NT2/D1 (cell line): ENCODE data around the gene VWA8.
"Not testable (repeated sequence)": the region's sequence is repeated elsewhere in the genome, so short reads cannot be mapped to it uniquely, and the experiment has no call there.

Experiments
- DNase-seq: peaks from one replicate; pipeline ENCODE4 v3.0.0-alpha.2; 2011; ENCODE audit warnings: low read depth, low spot score
- H3K27me3 ChIP-seq: 2 replicates; pipeline ENCODE4 v1.6.0; 2011; ENCODE audit warnings: mild to moderate bottlenecking; ENCODE audit not compliant: insufficient read length, insufficient read depth
- H3K36me3 ChIP-seq: 2 replicates; pipeline ENCODE4 v1.6.1; 2011; ENCODE audit warnings: mild to moderate bottlenecking, low read length, mixed read lengths; ENCODE audit not compliant: insufficient read depth, insufficient read length
- H3K4me1 ChIP-seq: 2 replicates; pipeline ENCODE4 v1.5.1; 2011; ENCODE audit not compliant: insufficient read depth, insufficient read length
- H3K4me3 ChIP-seq: 2 replicates; pipeline ENCODE4 v1.5.1; 2011; ENCODE audit warnings: low read depth; ENCODE audit not compliant: insufficient read length
- H3K9ac ChIP-seq: 2 replicates; pipeline ENCODE4 v1.6.0; 2011; ENCODE audit warnings: low read depth; ENCODE audit not compliant: insufficient read length
- H3K9me3 ChIP-seq: 2 replicates; pipeline ENCODE4 v1.5.1; 2011; ENCODE audit warnings: mild to moderate bottlenecking, low read length; ENCODE audit not compliant: insufficient read depth
- SUZ12 ChIP-seq: IDR thresholded peaks from 2 replicates; pipeline ENCODE4 v1.6.1; 2011; ENCODE audit not compliant: insufficient read length, insufficient read depth; ENCODE audit errors: extremely low read depth
- YY1 ChIP-seq: IDR thresholded peaks from 2 replicates; pipeline ENCODE4 v1.6.1; 2011; ENCODE audit not compliant: insufficient read length, insufficient read depth
- ZNF274 ChIP-seq: IDR thresholded peaks from 2 replicates; pipeline ENCODE4 v1.6.1; 2011; ENCODE audit warnings: mild to moderate bottlenecking, low read depth, low read length

Gene VWA8

GRCh38 chr13:41587490-41587889, 373.4 kb downstream of the VWA8 start:
- TF ChIP-seq SUZ12: no peak
- TF ChIP-seq ZNF274: no peak
- no peak for TF ChIP-seq YY1
- H3K9me3 ChIP-seq: no peaks in the 10 kb centered on the region
- peaks cover 4% of the 10 kb centered on the region for H3K36me3 ChIP-seq
- DNase-seq: no peak
- H3K9ac ChIP-seq: no peak overlapping the region
- no peaks in the 10 kb centered on the region for H3K27me3 ChIP-seq
- H3K4me3 ChIP-seq: no peak overlapping the region
- H3K4me1 ChIP-seq: no peaks in the 10 kb centered on the region

- Histone ChIP-seq H3K4me1 (no peaks in the 10 kb centered on the region), H3K9me3 (no peaks in the 10 kb centered on the region), H3K4me3 (no peak overlapping the region), H3K27me3 (no peaks in the 10 kb centered on the region), H3K9ac (no peak overlapping the region), H3K36me3 (peaks cover 4% of the 10 kb centered on the region)
- TF ChIP-seq YY1 (no peak), SUZ12 (no peak), ZNF274 (no peak)
- DNase-seq: peak; percentile 9
Measured at GRCh38 chr13:41586216-41586615, 374.7 kb downstream of the VWA8 start.

- Histone ChIP-seq H3K4me3 (no peak overlapping the region), H3K27me3 (no peaks in the 10 kb centered on the region), H3K4me1 (no peaks in the 10 kb centered on the region), H3K9me3 (no peaks in the 10 kb centered on the region), H3K36me3 (no peaks in the 10 kb centered on the region), H3K9ac (no peak overlapping the region)
- TF ChIP-seq YY1: no peak
- no peak for DNase-seq
Measured at GRCh38 chr13:41582027-41582463, 378.9 kb downstream of the VWA8 start.

GRCh38 chr13:41580345-41580744, 380.6 kb downstream of the VWA8 start:
- no peak overlapping the region for H3K9ac ChIP-seq
- no peaks in the 10 kb centered on the region for H3K27me3 ChIP-seq
- DNase-seq: no peak
- no peaks in the 10 kb centered on the region for H3K9me3 ChIP-seq
- no peaks in the 10 kb centered on the region for H3K36me3 ChIP-seq
- no peak overlapping the region for H3K4me3 ChIP-seq
- no peak for TF ChIP-seq ZNF274
- TF ChIP-seq YY1: no peak
- no peak for TF ChIP-seq SUZ12
- H3K4me1 ChIP-seq: no peaks in the 10 kb centered on the region

- Histone ChIP-seq H3K36me3 (no peaks in the 10 kb centered on the region), H3K4me1 (no peaks in the 10 kb centered on the region), H3K4me3 (no peak overlapping the region), H3K9ac (no peak overlapping the region), H3K9me3 (no peaks in the 10 kb centered on the region), H3K27me3 (no peaks in the 10 kb centered on the region)
- no peak for DNase-seq
- no peak for TF ChIP-seq ZNF274
- TF ChIP-seq YY1: no peak
- no peak for TF ChIP-seq SUZ12
Measured at GRCh38 chr13:41579881-41580280, 381.0 kb downstream of the VWA8 start.

- no peaks in the 10 kb centered on the region for H3K27me3 ChIP-seq
- no peaks in the 10 kb centered on the region for H3K4me1 ChIP-seq
- no peaks in the 10 kb centered on the region for H3K36me3 ChIP-seq
- no peak overlapping the region for H3K4me3 ChIP-seq
- H3K9me3 ChIP-seq: no peaks in the 10 kb centered on the region
- TF ChIP-seq SUZ12 (no peak), ZNF274 (no peak), YY1 (no peak)
- H3K9ac ChIP-seq: no peak overlapping the region
- no peak for DNase-seq
Measured at GRCh38 chr13:41579168-41579567, 381.7 kb downstream of the VWA8 start.

GRCh38 chr13:41578371-41578770, 382.5 kb downstream of the VWA8 start:
- no peaks in the 10 kb centered on the region for H3K4me1 ChIP-seq
- H3K9ac ChIP-seq: no peak overlapping the region
- H3K4me3 ChIP-seq: no peak overlapping the region
- no peaks in the 10 kb centered on the region for H3K9me3 ChIP-seq
- H3K27me3 ChIP-seq: no peaks in the 10 kb centered on the region
- DNase-seq: no peak
- TF ChIP-seq YY1 (no peak), ZNF274 (no peak), SUZ12 (no peak)
- no peaks in the 10 kb centered on the region for H3K36me3 ChIP-seq

GRCh38 chr13:41577436-41577835, 383.5 kb downstream of the VWA8 start:
- Histone ChIP-seq H3K9ac (no peak overlapping the region), H3K4me1 (no peaks in the 10 kb centered on the region), H3K9me3 (no peaks in the 10 kb centered on the region; the same call in 1 of the 2 replicates), H3K27me3 (no peaks in the 10 kb centered on the region), H3K36me3 (no peaks in the 10 kb centered on the region), H3K4me3 (no peak overlapping the region)
- DNase-seq: no peak
- TF ChIP-seq YY1: no peak
- no peak for TF ChIP-seq SUZ12
- no peak for TF ChIP-seq ZNF274

GRCh38 chr13:41573640-41574039, 387.3 kb downstream of the VWA8 start:
- not testable (repeated sequence) for H3K9me3 ChIP-seq, DNase-seq, H3K4me1 ChIP-seq, H3K9ac ChIP-seq, H3K36me3 ChIP-seq, H3K4me3 ChIP-seq, H3K27me3 ChIP-seq

GRCh38 chr13:41571817-41572340, 389.0 kb downstream of the VWA8 start:
- not testable (repeated sequence) for H3K4me3 ChIP-seq, H3K4me1 ChIP-seq, DNase-seq, H3K9ac ChIP-seq, H3K36me3 ChIP-seq, H3K27me3 ChIP-seq, H3K9me3 ChIP-seq
